Measurements from ENCODE around the gene CLPTM1.
"Not testable (repeated sequence)": the region's sequence is repeated elsewhere in the genome, so short reads cannot be mapped to it uniquely, and the experiment has no call there.

Gene CLPTM1

DNA sequence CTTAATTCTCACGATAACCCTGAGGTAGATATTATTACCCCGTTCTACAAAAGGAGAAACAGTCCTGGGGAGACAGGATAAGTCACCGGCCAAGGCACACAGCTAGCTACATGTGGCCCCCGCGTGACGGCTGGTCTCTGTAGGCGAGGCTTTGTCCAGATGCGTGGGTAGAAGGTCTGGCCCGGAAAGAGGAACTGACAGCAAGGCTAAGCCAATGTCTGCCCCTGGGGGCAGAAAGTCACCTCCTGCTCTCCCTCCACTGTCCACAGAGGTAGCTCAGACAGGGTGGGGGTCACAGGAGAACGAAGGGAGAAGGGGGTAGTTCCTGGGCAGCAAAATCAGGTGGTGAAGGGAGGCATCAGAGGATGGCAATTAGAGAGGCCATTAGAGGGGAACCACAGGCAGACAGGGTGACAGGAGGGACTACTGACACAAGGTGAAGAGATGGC is 11.4 kb upstream of the CLPTM1 start:
- DNase-seq, result peak in 10 of 14 donors; percentile 14 to 68 (median 36)

- peak in 3 of 14 donors; percentile 3 to 19 (median 17) for DNase-seq
Measured at GRCh38 chr19:44947041-44947581, 8.1 kb upstream of the CLPTM1 start.

- no peak for DNase-seq
Measured at GRCh38 chr19:44948237-44948636, 6.9 kb upstream of the CLPTM1 start.

DNA sequence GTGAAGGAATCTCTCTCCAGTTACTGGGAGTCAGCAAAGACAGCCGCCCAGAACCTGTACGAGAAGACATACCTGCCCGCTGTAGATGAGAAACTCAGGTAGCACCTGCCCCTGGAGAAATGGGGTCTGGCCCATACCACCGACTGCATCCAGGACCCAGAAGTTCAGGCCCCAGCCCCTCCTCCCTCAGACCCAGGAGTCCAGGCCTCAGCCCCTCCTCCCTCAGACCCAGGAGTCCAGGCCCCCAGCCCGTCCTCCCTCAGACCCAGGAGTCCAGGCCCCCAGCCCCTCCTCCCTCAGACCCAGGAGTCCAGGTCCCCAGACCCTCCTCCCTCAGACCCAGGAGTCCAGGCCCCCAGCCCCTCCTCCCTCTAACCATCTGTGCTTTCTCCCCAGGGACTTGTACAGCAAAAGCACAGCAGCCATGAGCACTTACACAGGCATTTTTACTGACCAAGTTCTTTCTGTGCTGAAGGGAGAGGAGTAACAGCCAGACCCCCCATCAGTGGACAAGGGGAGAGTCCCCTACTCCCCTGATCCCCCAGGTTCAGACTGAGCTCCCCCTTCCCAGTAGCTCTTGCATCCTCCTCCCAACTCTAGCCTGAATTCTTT is 6.3 kb upstream of the CLPTM1 start:
- no peak for DNase-seq

DNA sequence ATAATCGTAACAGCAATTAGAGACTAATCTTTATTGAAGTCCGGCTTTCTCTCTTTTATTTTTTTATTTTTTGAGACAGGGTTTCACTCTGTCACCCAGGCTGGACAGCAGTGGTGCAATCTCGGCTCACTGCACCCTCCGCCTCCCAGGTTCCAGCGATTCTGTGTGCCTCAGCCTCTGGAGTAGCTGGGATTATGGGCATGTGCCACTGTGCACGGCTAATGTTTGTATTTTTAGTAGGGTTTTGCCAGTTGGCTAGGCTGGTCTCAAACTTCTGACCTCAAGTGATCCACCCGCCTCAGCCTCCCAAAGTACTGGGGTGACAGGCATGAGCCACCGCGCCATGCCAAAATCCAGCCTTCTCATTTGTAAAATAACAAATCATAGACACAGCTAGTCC is 5.6 kb upstream of the CLPTM1 start:
- DNase-seq, result no peak

DNA sequence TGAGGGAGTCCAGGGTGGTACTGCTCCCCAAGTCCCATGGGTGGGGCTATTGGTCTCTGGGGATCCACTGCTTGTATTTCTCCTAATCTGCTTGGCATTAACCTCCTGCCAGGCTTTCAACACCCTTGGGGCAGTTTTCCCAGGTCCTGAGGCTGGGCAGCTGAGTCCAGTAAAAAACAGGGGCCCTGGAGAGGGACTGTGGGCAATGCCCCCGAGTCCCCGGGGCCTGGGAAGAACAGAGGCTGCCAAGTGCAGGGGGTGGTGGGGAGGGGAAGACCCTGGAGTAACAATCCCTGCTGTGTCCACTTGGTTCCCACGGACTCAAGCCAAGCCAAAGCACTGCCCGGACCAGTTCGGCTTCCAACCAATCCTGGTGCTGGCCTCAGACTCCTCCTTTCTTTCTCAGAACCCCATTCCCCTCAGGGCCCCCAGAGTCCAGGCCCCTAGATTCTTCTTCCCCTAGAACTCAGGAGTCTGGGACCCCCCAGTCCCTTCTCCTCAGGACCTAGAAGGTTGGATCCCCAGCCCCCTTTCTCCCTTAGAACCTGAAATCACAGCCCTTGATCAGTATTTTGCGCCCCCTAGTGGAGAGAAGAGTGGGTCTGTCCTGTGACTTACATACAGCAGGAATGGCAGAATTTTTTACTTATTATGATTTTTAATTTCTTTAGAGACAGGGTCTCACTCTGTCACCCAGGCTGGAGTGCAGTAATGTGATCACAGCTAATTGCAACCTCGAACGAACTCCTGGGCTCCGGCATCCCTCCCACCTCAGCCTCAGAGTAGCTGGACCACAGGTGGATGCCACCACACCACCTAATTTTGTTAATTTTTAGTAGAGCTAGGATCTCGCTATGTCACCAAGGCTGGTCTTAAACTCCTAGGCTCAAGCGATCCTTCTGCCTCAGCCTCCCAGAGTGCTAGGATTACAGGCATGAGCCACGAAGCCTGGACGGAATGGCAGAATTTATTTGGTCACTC is 3.7 kb upstream of the CLPTM1 start:
- peak in 13 of 14 donors; percentile 11 to 86 (median 68) for DNase-seq

- DNase-seq, result no peak
Measured at GRCh38 chr19:44954278-44954648, 917 bp upstream of the CLPTM1 start.

DNA sequence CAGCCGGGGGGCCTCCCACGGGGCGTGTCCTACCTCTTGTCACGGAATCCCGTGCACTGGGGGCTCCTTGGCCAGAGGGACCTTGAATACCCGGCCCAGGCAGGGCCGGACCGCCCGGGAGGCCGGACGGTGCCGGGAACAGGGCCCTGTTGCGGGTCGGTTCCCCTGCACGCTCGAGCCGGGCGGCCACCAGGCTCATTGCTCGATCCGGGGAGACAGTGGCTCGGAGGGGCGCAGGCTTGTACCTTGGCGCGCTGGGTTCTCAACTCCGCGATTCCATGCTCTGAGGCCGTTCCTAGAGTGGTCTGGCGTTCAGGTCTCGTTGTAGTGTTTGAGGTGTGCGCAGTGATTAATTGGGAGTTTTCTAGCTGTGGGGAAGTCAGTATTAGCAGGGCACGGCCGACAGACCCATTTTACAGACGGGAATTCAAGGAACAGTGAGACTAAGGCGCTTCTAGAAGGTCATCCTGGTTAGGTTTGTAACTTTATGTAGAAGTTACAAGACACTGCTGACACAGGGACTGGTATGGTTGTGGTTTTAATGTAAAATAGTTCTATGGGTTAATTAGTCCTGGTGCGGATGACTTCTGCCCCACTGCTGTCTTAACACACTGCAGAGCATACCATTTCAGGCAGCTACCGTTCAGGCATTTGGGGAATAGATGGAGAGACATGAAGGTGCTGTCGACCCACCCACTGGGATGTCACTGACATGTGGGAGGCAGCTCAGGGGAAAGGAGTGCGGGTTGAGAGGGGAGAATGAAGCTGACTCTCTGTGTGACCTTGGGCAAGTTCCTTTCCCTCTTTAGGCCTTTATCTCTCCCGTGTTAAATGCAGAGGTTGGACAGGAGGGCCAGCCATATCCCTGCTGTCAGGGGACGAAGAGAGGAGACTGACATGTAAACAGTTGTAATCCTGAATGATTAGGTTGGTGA is 592 bp downstream of the CLPTM1 start:
- peak in 1 of 14 donors; percentile 9 for DNase-seq

- no peak for DNase-seq
Measured at GRCh38 chr19:44957526-44957925, 2.3 kb downstream of the CLPTM1 start.

- no peak for DNase-seq
Measured at GRCh38 chr19:44958090-44958489, 2.9 kb downstream of the CLPTM1 start.

- DNase-seq, result no peak
Measured at GRCh38 chr19:44959691-44960090, 4.5 kb downstream of the CLPTM1 start.

GRCh38 chr19:44960906-44961728 is 5.9 kb downstream of the CLPTM1 start:
- DNase-seq, result no peak

DNA sequence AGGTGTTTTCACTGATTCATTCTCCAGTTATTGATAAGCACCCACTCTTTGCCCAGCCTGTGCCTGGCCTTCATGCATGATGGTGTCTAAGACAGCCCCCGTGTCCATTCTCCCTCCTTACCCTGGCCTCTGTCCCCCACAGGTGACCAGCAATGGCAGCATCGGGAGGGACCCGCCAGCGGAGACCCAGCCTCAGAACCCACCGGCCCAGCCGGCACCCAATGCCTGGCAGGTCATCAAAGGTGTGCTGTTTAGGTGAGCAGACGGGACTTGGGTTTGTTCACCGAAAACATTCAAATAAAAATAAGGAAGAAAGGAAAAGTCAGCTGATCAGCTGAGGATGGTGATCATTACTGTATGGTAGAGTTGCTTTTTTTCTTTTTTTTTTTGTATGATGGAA is 6.6 kb downstream of the CLPTM1 start:
- no peak for DNase-seq

DNA sequence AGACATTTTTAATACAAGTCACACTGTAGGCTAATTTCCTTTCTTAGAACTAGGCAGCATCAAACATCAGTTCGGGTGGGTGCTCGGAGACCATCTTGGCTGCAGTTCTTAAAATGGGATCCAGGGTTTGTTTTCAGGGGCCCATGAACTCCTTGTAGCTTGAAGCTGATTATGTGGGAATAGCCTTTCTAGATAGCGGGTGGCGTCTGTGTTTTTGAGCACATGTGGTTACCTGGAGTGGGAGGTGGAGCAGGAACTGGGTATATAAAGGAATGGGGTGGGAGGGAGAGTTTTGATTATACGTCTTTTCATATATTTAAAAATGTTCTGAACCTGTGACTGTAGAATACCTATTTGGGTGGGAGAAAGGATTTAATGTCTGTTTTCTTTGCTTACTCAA is 12.9 kb downstream of the CLPTM1 start:
- DNase-seq, result no peak

DNA sequence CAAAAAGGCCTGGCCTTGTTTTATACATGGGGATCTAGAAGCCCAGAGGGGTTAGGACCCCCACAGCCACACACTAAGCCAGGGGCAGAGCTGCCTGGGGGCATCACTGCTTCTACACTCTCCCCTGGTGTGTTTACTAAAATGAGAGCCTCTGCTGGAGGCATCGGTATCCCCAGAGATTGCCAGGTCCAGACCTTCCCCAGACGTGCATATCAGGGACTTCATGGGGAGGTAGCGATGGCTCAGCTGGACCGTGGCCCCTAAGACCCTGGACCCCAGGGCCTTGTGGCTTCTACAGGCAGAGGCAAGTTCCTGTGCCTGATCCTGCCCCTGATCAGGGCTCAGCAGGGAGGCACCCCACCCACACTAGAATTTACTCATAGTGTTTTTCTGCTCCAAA is 13.5 kb downstream of the CLPTM1 start:
- DNase-seq, result no peak

DNA sequence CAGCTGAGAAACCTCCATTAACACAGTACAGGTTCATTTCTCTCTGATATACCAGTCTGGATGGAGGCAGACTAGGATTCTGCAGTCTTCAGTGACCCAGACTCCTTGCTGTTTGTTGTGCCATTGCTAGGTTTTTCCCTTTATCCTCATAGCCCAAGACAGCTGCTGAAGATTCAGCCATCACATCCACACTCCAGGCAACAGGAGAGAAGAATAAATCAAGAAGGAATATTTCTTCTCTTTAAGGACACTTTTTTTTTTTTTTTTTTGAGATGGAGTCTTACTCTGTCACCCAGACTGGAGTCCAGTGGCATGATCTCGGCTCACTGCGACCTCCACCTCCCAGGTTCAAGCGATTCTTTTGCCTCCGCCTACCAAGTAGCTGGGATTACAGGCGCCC is 14.3 kb downstream of the CLPTM1 start:
- DNase-seq, result no peak

- not testable (repeated sequence) for DNase-seq
Measured at GRCh38 chr19:44971451-44971850, 16.3 kb downstream of the CLPTM1 start.

DNA sequence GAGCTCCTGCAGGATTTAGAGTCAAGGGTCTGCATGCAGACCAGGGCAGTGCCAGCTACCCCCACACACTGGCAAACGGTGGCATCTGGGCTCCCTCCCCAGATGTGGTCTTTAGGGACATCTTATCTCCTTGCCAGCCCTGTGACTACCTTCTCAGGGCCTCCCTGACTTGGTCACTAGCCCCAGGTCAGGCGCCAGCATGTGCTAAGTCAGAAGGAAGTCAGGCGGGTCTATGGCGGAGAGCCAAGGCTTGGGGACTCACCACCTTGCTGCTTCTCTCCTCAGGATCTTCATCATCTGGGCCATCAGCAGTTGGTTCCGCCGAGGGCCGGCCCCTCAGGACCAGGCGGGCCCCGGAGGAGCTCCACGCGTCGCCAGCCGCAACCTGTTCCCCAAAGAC is 17.6 kb downstream of the CLPTM1 start:
- no peak for DNase-seq

GRCh38 chr19:44973982-44974735 is 19.0 kb downstream of the CLPTM1 start:
- DNase-seq, result no peak

DNA sequence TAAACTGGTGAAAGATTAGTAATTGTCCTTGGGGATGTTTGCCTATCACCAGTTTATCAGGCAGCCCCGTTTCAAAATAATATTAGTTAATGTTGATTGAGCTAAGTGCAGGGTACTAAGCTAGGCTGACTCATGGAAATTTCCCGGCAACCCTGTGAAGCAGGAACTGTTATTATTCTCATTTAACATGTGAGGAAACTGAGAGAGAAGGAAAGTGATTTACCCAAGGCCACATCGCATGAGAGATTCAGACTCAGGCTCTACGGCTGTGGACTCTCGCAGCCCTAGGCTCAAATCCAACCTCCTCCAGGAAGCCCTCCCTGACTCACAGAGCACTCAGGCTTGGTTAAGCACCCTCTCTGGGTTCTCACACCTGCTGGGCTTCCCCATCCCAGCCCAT is 19.7 kb downstream of the CLPTM1 start:
- no peak for DNase-seq

DNA sequence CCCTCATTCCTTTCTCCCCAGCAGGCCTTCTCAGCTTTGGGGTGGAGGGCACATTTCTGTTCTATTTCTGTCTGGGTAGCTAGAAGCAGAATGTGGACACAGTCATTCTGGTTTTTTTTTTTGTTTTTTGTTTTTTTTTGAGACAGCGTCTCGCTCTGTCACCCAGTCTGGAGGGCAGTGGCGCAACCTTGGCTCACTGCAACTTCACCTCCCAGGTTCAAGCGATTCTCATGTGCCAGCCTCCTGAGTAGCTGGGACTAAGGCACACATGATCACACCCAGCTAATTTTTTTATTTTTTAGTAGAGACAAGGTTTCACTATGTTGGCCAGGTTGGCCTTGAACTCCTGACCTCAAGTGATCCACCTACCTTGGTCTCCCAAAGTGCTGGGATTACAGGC is 20.3 kb downstream of the CLPTM1 start:
- DNase-seq, result no peak
